ENCODE results near the gene STRA8.

STRA8 gene

GRCh38 chr7:135233570-135233969, at the start of gene STRA8:
Gene STRA8 (plus strand): TSS chr7:135233838. CDS start chr7:135240525, 6,687 bp downstream.
- no peak for DNase-seq

- no peak for DNase-seq
These were observed 49.3 kb upstream of the STRA8 start for GRCh38 chr7:135184254-135184841.

GRCh38 chr7:135185471-135186260, 48.0 kb upstream of the STRA8 start:
- peak in 1 of 14 donors; percentile 95 for DNase-seq

- DNase-seq, result no peak
These were observed 47.4 kb upstream of the STRA8 start for GRCh38 chr7:135186261-135186540.

- no peak for DNase-seq
These were observed 46.8 kb upstream of the STRA8 start for GRCh38 chr7:135186841-135187253.

GRCh38 chr7:135188298-135188984, 45.2 kb upstream of the STRA8 start:
- DNase-seq, result no peak

GRCh38 chr7:135189221-135189662, 44.4 kb upstream of the STRA8 start:
- DNase-seq, result peak in 1 of 14 donors; percentile 69

- DNase-seq, result no peak
These were observed 43.7 kb upstream of the STRA8 start for GRCh38 chr7:135189961-135190360.

GRCh38 chr7:135190703-135191102, 42.9 kb upstream of the STRA8 start:
- DNase-seq, result no peak

GRCh38 chr7:135192914-135193536, 40.6 kb upstream of the STRA8 start:
- no peak for DNase-seq

GRCh38 chr7:135193615-135194081, 40.0 kb upstream of the STRA8 start:
- DNase-seq, result no peak

- no peak for DNase-seq
These were observed 39.0 kb upstream of the STRA8 start for GRCh38 chr7:135194494-135195095.

- no peak for DNase-seq
These were observed 38.5 kb upstream of the STRA8 start for GRCh38 chr7:135195156-135195555.

- no peak for DNase-seq
These were observed 37.5 kb upstream of the STRA8 start for GRCh38 chr7:135195968-135196629.

GRCh38 chr7:135197343-135197742, 36.3 kb upstream of the STRA8 start:
- DNase-seq, result no peak

- DNase-seq, result no peak
These were observed 35.6 kb upstream of the STRA8 start for GRCh38 chr7:135197906-135198655.

- no peak for DNase-seq
These were observed 34.2 kb upstream of the STRA8 start for GRCh38 chr7:135199439-135199838.

- DNase-seq, result no peak
These were observed 32.8 kb upstream of the STRA8 start for GRCh38 chr7:135200821-135201331.

- DNase-seq, result no peak
These were observed 32.3 kb upstream of the STRA8 start for GRCh38 chr7:135201350-135201749.

GRCh38 chr7:135204341-135204749, 29.3 kb upstream of the STRA8 start:
- DNase-seq, result no peak

GRCh38 chr7:135204876-135205275, 28.8 kb upstream of the STRA8 start:
- no peak for DNase-seq
